Natural killer cell (primary cell): ENCODE results near the gene B3GALNT2. TPM values are rescaled to one million over a fixed set of nuclear protein-coding genes. Genes with fewer than 3 reads are reported as not detected.

Experiments
- ATAC-seq, 3 donors: fragments of 150-1000 bp in 2 of 3; fragments of 200-7000 bp in 1 of 3; cut with Tn5 transposase; 1 replicate in 1 of 3; 2 replicates in 2 of 3; pipeline ENCODE4 v1.10.0; 2021; ENCODE audit warnings: mild to moderate bottlenecking in 2 of 3, moderate library complexity in 2 of 3
- DNase-seq, 2 donors: peaks; one replicate each; pipeline versions ENCODE4 v3.0.0 to v3.0.0-alpha.2; 2013 to 2021; ENCODE audit warnings: mixed read lengths in 1 of 2
- H3K27ac ChIP-seq: one replicate; pipeline ENCODE4 v1.5.1; 2013; ENCODE audit warnings: mild to moderate bottlenecking, low read length
- H3K27me3 ChIP-seq: one replicate; pipeline ENCODE4 v1.6.1; 2013; ENCODE audit warnings: low read length; ENCODE audit not compliant: control insufficient read depth, insufficient read depth
- H3K36me3 ChIP-seq: one replicate; pipeline ENCODE4 v1.6.1; 2013; ENCODE audit warnings: low read length; ENCODE audit not compliant: control insufficient read depth, insufficient read depth
- H3K4me1 ChIP-seq: one replicate; pipeline ENCODE4 v1.6.1; 2013; ENCODE audit warnings: low read length; ENCODE audit not compliant: control insufficient read depth, insufficient read depth
- H3K4me3 ChIP-seq: one replicate; pipeline ENCODE4 v1.5.1; 2013; ENCODE audit warnings: low read length
- H3K9me3 ChIP-seq: one replicate; pipeline ENCODE4 v1.6.1; 2013; ENCODE audit warnings: low read length; ENCODE audit not compliant: control insufficient read depth, insufficient read depth
- H3K27ac Mint-ChIP-seq, 2 donors: one replicate each; pipeline ENCODE4 v1.8.0; 2022; ENCODE audit warnings: mild to moderate bottlenecking in 2 of 2, mixed read lengths in 2 of 2, moderate library complexity in 1 of 2
- H3K27me3 Mint-ChIP-seq, 2 donors: one replicate each; pipeline ENCODE4 v1.8.0; 2022; ENCODE audit warnings: low read depth in 2 of 2, mixed read lengths in 2 of 2
- H3K36me3 Mint-ChIP-seq: one replicate; pipeline ENCODE4 v1.8.0; 2022; ENCODE audit warnings: mixed read lengths
- H3K4me1 Mint-ChIP-seq, 2 donors: one replicate each; pipeline ENCODE4 v1.8.0; 2022; ENCODE audit warnings: mixed read lengths in 2 of 2
- H3K4me3 Mint-ChIP-seq: one replicate; pipeline ENCODE4 v1.8.0; 2022; ENCODE audit warnings: mild to moderate bottlenecking, moderate library complexity, mixed read lengths
- H3K9me3 Mint-ChIP-seq, 2 donors: one replicate each; pipeline ENCODE4 v1.8.0; 2022; ENCODE audit warnings: mixed read lengths in 2 of 2
- CTCF ChIP-seq: fragments of 200-600 bp; IDR thresholded peaks from one replicate; pipeline ENCODE4 v1.8.0; 2022; ENCODE audit warnings: antibody characterized with exemption
- WGBS: methylation state at CpG from one replicate; pipeline ENCODE4 v1.1.7; 2013; ENCODE audit warnings: missing lambda C conversion rate; ENCODE audit not compliant: insufficient coverage; 5-methylcytosine and 5-hydroxymethylcytosine counted together
- intact Hi-C: fragments of 100-400 bp; cut with micrococcal nuclease; formaldehyde crosslinking; loops from one replicate; pipeline ENCODE4 v1.14.2; 2022
- total RNA-seq, 4 donors: library from RNA; stranded (reverse); fragments of 120-200 nt in 1 of 4; gene quantifications; one replicate each; pipeline versions ENCODE4 v1.2.3 to v1.2.4, GENCODE V29; 2013 to 2022

Gene B3GALNT2
- total RNA-seq, 3 donors from 2014 or later (not counting 1 experiment from before 2014, with no cell fraction given), result 7.6 to 12.1 (median 8.8) TPM

- DNase-seq (no peak), ATAC-seq (no peak)
- Mint-ChIP-seq H3K36me3 (no peaks in the 10 kb centered on the region), H3K27ac (no peak overlapping the region), H3K9me3 (no peaks in the 10 kb centered on the region), H3K4me3 (no peak overlapping the region), H3K27me3 (no peaks in the 10 kb centered on the region), H3K4me1 (no peaks in the 10 kb centered on the region)
- no peak overlapping the region for H3K27ac ChIP-seq
- H3K9me3 ChIP-seq, result no peaks in the 10 kb centered on the region
- H3K4me3 ChIP-seq, result no peak overlapping the region
- 42% methylated on average over 4 of the region's 4 CpGs for WGBS
- H3K4me1 ChIP-seq, result no peaks in the 10 kb centered on the region
- intact Hi-C loops, result no loop called here
- no peak for TF ChIP-seq CTCF
- no peaks in the 10 kb centered on the region for H3K36me3 ChIP-seq
- no peaks in the 10 kb centered on the region for H3K27me3 ChIP-seq
Observed at GRCh38 chr1:235525314-235525713, 21.1 kb upstream of the B3GALNT2 start.

- H3K4me3 ChIP-seq, result no peak overlapping the region
- H3K4me1 Mint-ChIP-seq, result no peaks in the 10 kb centered on the region
- no peak overlapping the region for H3K27ac Mint-ChIP-seq
- ATAC-seq (no peak), DNase-seq (no peak)
- 91% methylated on average over 6 of the region's 6 CpGs for WGBS
- no peaks in the 10 kb centered on the region for H3K9me3 Mint-ChIP-seq
- H3K9me3 ChIP-seq, result no peaks in the 10 kb centered on the region
- no peaks in the 10 kb centered on the region for H3K36me3 Mint-ChIP-seq
- no peaks in the 10 kb centered on the region for H3K27me3 ChIP-seq
- H3K4me1 ChIP-seq, result no peaks in the 10 kb centered on the region
- H3K4me3 Mint-ChIP-seq, result no peak overlapping the region
- TF ChIP-seq CTCF, result no peak
- H3K36me3 ChIP-seq, result no peaks in the 10 kb centered on the region
- H3K27ac ChIP-seq, result no peak overlapping the region
- intact Hi-C loops, result no loop called here
- peaks cover 0 to 8% of the 10 kb centered on the region in 2 donors for H3K27me3 Mint-ChIP-seq
Observed at GRCh38 chr1:235516862-235517446, 12.7 kb upstream of the B3GALNT2 start.

- no peaks in the 10 kb centered on the region for H3K27me3 ChIP-seq
- no peaks in the 10 kb centered on the region for H3K36me3 ChIP-seq
- no peaks in the 10 kb centered on the region for H3K4me1 ChIP-seq
- whole genome bisulfite sequencing, result 95% methylated on average over 5 of the region's 5 CpGs
- ATAC-seq, result no peak
- Mint-ChIP-seq H3K27ac (no peak overlapping the region), H3K36me3 (no peaks in the 10 kb centered on the region), H3K4me3 (no peak overlapping the region), H3K27me3 (peaks cover 0 to 10% of the 10 kb centered on the region in 2 donors), H3K9me3 (no peaks in the 10 kb centered on the region), H3K4me1 (no peaks in the 10 kb centered on the region)
- no peaks in the 10 kb centered on the region for H3K9me3 ChIP-seq
- no peak overlapping the region for H3K27ac ChIP-seq
- H3K4me3 ChIP-seq, result no peak overlapping the region
- no peak for TF ChIP-seq CTCF
- intact Hi-C loops, result no loop called here
- no peak for DNase-seq
Observed at GRCh38 chr1:235515844-235516512, 11.7 kb upstream of the B3GALNT2 start.
